HG03196 (cell line): Measurements from ENCODE around the gene MCRIP1.

ENCODE experiments used
- ATAC-seq: cut with Tn5 transposase; IDR thresholded peaks from one replicate; pipeline ENCODE4 v1.9.1; 2021; ENCODE audit not compliant: unreplicated experiment

MCRIP1 gene

DNA sequence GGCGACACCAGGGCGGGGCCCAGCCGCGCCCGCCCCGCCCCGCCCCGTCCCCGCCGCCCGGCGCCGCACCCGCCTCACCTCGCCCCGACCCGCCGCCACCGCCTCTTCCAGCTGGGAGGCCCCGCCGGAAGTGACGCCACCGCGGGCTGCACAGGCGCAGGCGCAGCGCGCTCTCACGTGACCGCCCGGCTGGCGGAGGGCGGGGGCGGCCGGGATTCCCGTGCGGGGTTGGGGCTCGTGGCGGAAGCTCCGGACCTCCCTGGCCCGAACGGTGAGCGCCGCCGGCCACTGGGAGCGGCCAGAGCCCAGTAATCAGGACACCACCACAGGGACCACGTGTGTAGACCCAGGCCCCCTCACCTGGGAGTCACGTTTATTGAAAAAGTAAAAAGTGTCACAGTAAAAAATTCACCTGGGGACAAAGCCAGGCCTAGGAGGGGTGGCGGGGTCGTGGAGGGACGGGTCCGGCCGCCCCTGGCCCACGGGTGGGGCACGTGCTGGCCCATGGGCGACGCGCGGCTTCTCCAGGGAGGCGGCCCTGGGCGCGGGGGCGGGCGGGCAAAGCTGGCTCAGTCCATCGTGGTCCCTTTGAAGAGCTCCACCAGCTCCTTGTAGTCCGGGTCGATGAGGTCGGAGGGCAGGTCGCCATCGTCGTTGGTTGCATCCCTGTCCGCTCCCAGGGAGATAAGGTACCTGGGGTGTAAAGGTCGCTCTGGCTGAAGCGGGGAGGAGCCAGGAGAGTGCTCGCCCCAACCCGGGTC is at the start of gene MCRIP1:
TSS of gene MCRIP1 (minus strand) at position 132 of the 761 bp plus-strand sequence. CDS start 8,785 bp downstream, outside the sequence.
- ATAC-seq = peak; percentile 63

GRCh38 chr17:81879121-81879520 is 46.0 kb upstream of the MCRIP1 start:
- ATAC-seq = no peak

GRCh38 chr17:81878294-81878693 is 45.2 kb upstream of the MCRIP1 start:
- ATAC-seq = no peak

DNA sequence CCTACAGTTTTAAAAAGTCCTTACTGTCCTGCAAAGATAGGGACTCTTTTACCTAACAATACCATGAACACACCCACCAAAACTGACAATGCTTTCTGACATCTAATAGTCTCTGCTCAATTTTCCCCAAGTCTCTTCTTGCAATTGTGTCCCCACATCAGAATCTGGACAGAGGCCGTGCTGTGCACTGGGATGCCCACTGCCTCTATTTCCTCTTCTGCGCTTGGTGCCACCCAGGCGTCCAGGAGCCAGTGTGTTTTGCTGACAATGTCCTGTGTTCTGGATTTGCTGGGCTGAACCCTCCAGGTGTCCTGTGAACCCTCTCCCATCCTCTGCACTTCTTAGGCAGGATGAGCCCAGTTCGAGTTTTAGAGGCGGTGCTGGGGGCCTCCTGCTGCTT is 44.5 kb upstream of the MCRIP1 start:
- no peak for ATAC-seq

GRCh38 chr17:81871387-81872230 is 38.5 kb upstream of the MCRIP1 start:
- peak; percentile 45 for ATAC-seq

GRCh38 chr17:81870981-81871386 is 37.9 kb upstream of the MCRIP1 start, which contains the start of gene ARHGDIA:
Gene ARHGDIA (minus strand): TSS chr17:81871337. CDS start chr17:81869930, 1,407 bp downstream.
- peak; percentile 15 for ATAC-seq

GRCh38 chr17:81870131-81870980 is 37.3 kb upstream of the MCRIP1 start:
- ATAC-seq = peak; percentile 11

- no peak for ATAC-seq
Observed at GRCh38 chr17:81869221-81870130, 36.4 kb upstream of the MCRIP1 start.

GRCh38 chr17:81868674-81869220 is 35.7 kb upstream of the MCRIP1 start:
- ATAC-seq = no peak

DNA sequence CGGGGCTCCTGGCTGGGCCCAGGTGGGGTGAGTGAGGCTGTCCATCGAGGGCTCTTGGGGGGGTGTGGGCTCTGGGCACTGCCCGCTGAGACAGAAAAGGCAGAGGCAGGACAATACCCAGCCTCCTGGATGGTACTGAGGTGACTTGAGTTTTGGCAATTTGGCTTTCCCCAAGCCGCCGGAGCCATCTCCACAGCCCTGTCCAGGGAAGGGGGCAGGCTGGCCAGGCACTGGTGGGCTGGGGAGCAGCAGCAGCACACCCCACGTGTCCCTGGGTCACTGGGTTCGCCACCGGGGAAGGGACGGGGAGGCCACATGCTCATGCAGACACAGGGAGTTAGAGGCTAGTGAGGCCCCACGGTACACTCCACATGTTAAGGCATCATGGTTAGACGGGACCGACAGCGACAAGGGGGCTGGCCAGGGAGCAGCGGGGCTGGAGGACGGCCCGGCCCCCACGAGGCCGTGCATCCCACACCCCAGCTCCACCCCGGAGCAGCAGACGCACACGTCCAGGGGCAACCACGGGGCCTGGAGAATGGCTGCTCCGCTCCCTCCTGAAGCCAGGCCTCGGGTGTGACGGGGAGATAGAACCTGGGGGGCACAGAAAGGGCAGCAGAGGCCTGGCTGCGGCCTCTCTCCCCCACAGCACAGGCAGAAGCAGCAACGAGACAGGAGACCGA is 35.0 kb upstream of the MCRIP1 start:
- ATAC-seq = no peak

DNA sequence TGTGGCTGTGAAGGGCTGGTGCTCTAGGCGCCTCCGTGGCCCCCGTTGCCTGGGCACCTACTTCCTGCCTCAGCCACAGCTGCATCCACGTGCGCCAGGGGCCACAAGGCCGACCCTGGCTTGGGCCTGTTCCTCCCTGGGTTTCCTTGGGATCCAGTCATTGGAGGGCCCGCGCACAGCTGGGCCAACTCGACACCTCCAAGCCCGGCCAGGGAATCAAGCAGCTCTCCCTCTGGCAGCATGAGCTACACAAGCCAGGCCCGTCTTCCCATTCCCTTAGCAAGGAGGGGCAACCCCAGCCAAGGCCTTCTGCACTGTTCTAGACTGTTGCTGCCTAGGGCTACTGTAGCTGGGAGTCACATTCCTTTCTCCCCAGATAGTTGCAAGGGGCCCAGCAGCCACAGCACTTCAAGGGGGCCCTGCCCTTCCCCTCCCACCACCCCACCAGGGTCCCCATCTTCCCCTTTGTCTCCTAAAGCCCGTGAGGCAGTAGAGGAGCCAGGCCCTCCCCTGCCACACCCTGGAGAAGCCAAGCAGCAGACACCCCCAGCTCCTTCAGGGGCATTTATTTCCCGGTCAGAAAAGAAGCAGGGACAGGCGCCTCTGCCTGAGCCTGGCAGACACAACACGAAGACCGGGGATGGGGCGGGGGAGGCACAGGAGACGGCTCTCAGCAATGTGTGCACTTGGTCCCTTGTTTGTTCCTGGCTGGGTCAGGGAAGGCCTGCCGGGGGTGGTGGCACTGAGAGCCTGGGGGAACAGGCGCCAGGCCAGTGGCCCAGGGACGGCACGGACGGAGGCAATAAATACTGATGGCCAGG is 34.3 kb upstream of the MCRIP1 start:
- ATAC-seq = no peak

DNA sequence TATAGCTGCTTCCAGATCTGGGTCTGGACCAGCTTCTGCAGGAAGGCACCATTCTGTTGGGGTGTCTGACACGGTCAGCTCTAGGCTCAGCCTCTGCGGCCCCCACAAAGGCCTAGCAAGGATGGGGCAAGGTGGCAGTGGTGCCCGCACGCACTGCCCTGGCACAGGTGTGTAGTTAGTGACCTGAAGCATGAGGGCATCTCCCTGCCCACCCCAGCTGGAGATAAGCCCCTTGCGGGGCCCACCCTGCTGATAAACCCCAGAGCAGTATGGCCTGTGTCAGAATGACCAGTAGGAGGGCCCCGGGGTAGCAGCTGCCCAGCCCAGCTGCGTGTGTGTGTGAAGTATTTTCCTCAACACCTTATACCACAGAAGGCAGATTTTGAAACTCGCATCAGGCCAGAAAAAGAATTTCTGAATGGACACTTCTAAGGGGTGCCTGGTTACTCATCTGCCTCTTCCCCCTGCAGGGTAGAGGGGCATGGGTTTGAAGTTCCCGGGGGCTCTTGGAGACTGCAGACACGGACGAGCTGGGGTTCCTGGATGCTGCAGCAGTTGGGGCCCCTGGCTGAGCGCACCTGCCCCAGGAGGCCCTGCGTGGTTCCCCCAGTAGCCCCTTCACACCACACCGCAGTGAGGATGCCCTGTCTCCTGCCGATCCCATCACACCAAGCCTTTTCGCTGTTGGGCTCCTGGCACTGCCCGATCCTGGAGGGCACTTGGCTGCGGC is 33.5 kb upstream of the MCRIP1 start:
- no peak for ATAC-seq

DNA sequence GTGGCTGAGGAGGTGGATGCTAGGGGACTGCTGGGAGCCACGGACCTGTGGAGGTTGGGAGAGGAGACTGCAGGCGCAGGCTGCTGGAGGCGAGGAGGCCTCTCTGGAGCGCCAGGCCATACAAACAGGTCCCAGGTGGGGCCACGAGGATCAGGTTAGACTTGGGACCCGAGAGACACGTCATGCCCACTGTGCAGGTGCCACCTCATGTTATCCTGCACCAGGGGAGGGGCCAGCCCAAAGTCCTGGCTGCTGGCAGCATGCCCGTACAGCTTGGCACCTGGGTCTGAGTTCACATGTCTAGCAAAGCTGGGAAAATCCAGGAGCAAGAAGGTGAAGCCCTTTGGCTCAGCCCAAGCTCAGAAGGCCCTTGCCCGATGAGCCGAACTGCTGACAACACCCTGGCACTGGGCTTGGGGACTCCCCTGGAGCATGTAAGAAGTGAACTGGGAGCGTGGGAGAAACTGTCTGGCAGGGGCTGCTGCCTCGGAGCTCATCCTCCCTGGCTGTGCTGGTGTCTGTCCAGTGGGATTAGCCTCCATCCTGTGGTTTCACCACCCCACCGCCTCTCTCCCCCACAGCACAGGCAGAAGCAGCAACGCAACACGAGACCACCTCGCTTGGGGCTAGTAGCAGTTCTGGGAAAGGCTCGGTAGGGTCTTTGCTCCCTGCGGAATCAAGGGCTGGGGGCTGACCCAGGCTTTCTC is 32.8 kb upstream of the MCRIP1 start:
- no peak for ATAC-seq

- no peak for ATAC-seq
Observed at GRCh38 chr17:81865358-81865732, 32.3 kb upstream of the MCRIP1 start.

DNA sequence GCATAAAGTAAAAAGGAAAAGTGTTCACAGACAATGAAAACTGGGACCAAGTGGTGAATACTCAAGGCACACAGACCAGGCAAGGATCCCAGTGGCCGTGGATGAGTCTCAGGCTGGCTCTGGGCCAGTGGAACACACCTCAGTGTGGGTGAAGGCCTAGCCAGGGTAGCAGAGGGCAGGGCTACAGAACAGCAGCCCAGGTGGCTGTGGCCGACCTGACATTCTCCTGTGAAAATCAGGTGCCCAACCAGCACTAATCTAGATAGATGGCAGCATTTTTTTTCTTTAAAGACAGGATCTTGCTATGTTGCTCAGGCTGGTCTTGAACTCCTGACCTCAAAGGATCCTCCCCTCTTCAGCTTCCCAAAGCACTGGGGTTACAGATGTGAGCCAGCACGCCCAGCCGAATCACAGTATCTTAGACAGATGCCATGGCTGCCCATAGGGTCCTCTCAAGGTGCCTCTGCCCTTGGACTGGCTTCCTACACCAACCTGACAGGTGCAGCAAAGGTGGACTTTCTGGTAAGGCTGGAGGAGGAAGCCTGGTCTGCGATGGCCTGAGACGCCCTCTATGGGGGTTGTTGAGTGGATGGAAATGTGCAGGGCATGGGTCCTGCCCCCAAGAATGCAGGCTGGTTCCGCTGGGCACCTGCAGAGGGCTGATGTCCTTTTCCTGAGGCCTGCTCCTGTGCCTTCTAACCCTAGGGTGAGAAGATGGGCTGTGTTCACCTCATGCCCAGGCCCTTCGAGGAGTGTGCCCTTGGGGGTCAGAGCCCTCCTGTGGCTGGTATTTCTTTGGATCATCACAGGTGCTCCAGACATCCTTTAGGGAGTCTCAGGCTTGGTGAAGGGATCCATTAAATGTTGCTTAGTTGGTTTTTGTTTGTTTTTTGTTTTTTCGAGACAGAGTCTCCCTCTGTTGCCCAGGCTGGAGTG is 31.0 kb upstream of the MCRIP1 start:
- ATAC-seq = no peak

GRCh38 chr17:81863123-81863675 is 30.1 kb upstream of the MCRIP1 start:
- ATAC-seq = no peak
